Activated naive CD8-positive, alpha-beta T cell treated with anti-CD3 and anti-CD28 coated beads, Interleukin-2, amount 50 U/mL, for 24 hours (primary cell): ENCODE data around the gene NOS1.

Experiments
- ATAC-seq: fragments of 150-1000 bp; cut with Tn5 transposase; one replicate; pipeline ENCODE4 v1.10.0; 2021
- DNase-seq: peaks from one replicate; pipeline ENCODE4 v3.0.0; 2021
- H3K27ac Mint-ChIP-seq: one replicate; pipeline ENCODE4 v1.8.0; 2021; ENCODE audit warnings: mild to moderate bottlenecking, mixed read lengths
- H3K27me3 Mint-ChIP-seq: one replicate; pipeline ENCODE4 v1.8.0; 2021; ENCODE audit warnings: mixed read lengths
- H3K36me3 Mint-ChIP-seq: one replicate; pipeline ENCODE4 v1.8.0; 2021; ENCODE audit warnings: low read depth, mixed read lengths
- H3K4me1 Mint-ChIP-seq: one replicate; pipeline ENCODE4 v1.8.0; 2021; ENCODE audit warnings: mixed read lengths
- H3K4me3 Mint-ChIP-seq: one replicate; pipeline ENCODE4 v1.8.0; 2021; ENCODE audit warnings: mild to moderate bottlenecking, moderate library complexity, mixed read lengths
- H3K9me3 Mint-ChIP-seq: one replicate; pipeline ENCODE4 v1.8.0; 2021; ENCODE audit warnings: mixed read lengths

The NOS1 gene

DNA sequence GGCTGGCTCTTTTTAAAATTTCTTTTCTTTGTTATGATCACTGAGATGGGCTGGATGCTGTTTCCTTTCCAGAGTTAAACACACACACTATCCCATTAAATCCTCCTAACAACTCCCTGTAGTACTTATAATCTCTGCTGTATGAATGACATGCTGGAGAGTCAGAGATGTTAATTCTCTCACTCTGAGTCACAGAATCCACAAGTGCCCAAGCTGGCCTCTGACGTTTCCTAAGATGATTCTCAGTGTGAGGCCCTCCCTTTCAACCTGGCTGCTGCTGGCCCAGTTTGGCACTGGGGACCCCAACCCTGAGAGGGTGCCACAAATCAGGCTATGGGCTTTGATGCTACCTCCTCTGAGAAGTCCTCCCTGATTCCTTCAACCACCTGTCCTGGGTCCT is 5.4 kb downstream of the NOS1 start:
- no peaks in the 10 kb centered on the region for H3K4me1 Mint-ChIP-seq
- H3K27ac Mint-ChIP-seq, result no peak overlapping the region
- H3K9me3 Mint-ChIP-seq, result no peaks in the 10 kb centered on the region
- H3K27me3 Mint-ChIP-seq, result peaks cover 19% of the 10 kb centered on the region
- DNase-seq (no peak), ATAC-seq (no peak)
- no peak overlapping the region for H3K4me3 Mint-ChIP-seq
- no peaks in the 10 kb centered on the region for H3K36me3 Mint-ChIP-seq

DNA sequence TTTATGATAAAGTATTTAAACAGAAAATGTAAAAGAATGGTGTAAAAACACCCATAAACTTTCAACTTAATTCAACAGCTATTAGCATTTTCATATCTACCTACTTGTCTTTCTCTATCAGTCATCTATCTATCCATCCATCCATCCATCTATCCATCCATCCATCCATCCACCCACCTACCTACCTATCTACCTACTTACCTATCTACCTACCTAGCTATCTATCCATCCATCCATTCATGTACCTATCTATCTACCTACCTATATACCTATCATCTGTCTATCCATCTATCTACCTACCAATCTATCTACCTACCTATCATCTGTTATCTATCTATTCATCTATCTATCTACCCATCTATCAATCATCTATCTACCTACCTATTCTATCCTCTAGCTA is 8.5 kb downstream of the NOS1 start:
- Mint-ChIP-seq H3K4me3 (no peak overlapping the region), H3K4me1 (no peaks in the 10 kb centered on the region), H3K36me3 (no peaks in the 10 kb centered on the region)

DNA sequence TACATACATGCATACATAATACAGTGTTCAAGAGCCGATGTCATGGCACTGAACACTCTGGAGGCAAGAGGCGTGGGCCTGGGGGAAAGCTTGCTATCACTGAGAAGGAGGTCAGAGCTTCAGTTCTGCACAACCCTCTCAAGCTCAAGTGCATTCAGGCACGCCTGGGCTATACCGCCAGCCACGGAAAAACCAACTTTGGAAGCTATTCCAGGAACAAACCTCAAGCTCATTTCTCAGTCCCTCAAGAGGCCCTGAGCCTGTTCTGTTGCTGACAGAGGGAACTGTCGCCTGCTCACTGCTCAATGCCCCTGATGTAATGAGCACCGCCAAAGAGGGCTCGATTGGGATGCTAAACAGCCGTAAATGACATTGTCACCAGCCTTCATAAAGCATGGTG is 9.2 kb downstream of the NOS1 start:
- Mint-ChIP-seq H3K27me3 (peaks cover 4% of the 10 kb centered on the region), H3K4me1 (no peaks in the 10 kb centered on the region), H3K9me3 (no peaks in the 10 kb centered on the region), H3K36me3 (no peaks in the 10 kb centered on the region), H3K4me3 (no peak overlapping the region), H3K27ac (no peak overlapping the region)
- no peak for DNase-seq
- ATAC-seq, result no peak

More for the DNA sequence above, 8.5 kb downstream of the NOS1 start:
- ATAC-seq, result no peak
- H3K9me3 Mint-ChIP-seq, result no peaks in the 10 kb centered on the region
- H3K27ac Mint-ChIP-seq, result no peak overlapping the region
- H3K27me3 Mint-ChIP-seq, result peaks cover 8% of the 10 kb centered on the region
- DNase-seq, result no peak

DNA sequence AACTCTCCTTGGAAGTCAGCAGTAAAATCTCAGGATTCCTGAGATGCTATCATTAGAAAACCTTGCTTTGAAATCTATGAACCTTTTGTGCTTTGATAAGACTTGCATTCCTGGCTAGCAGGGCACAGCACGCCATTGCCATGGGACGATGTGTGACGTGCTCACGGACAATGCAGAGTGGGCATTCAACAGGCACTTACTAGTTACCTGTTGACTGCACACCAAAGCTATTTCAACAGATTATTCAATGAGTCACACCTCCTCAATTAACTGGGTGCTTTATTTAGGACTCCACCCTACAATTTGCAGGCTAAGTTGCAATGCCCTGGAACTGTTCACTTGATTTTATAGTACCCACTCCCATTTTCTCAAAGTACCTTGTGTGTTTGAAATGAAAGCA is 11.3 kb downstream of the NOS1 start:
- Mint-ChIP-seq H3K36me3 (no peaks in the 10 kb centered on the region), H3K9me3 (no peaks in the 10 kb centered on the region), H3K27ac (no peak overlapping the region), H3K27me3 (no peaks in the 10 kb centered on the region), H3K4me1 (no peaks in the 10 kb centered on the region), H3K4me3 (no peak overlapping the region)
- ATAC-seq (no peak), DNase-seq (no peak)

DNA sequence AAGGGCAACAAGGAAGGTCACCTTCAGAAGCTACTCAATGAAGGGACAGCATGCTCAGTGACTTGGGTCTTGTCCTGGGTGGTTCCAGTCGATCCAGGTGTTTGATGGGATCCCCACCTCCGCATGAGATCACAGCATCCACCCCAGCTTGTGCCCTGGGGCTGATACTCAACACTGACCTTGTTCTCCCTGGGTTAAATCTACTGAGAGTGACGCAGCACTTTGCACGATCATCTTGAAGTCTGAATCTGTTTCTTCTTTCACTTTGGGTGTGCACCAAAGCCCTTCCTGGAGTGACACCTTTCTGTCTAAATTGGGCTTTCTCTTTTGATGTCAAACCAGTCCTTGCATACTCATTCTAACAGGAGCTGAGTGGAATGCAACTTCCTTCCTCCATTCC is 13.8 kb downstream of the NOS1 start:
- H3K27me3 Mint-ChIP-seq, result peaks cover 2% of the 10 kb centered on the region
- H3K4me3 Mint-ChIP-seq, result no peak overlapping the region
- H3K4me1 Mint-ChIP-seq, result no peaks in the 10 kb centered on the region
- no peaks in the 10 kb centered on the region for H3K36me3 Mint-ChIP-seq
- DNase-seq (no peak), ATAC-seq (no peak)
- H3K27ac Mint-ChIP-seq, result no peak overlapping the region
- H3K9me3 Mint-ChIP-seq, result peaks cover 3% of the 10 kb centered on the region

DNA sequence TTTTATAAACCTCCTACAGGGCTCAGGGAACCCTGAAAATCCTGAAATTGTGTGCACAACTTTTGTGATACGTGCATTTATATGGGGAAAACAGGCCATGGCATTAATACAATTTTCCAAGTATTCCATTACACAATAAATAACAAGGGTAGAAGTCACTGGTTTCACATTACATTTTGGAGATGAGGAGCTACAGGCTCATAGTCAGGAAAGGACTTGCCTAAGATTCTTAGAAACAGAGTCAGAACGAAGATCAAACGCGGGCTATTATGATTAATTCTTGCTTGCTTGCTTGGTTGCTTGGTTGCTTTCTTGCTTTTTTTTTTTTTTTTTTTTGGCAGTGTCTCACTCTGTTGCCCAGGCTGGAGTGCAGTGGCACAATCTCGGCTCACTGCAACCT is 16.7 kb downstream of the NOS1 start:
- H3K4me1 Mint-ChIP-seq, result no peaks in the 10 kb centered on the region
- H3K27me3 Mint-ChIP-seq, result peaks cover 17% of the 10 kb centered on the region
- H3K36me3 Mint-ChIP-seq, result no peaks in the 10 kb centered on the region
- no peak for ATAC-seq
- H3K4me3 Mint-ChIP-seq, result no peak overlapping the region
- no peak overlapping the region for H3K27ac Mint-ChIP-seq
- no peak for DNase-seq
- H3K9me3 Mint-ChIP-seq, result peaks cover 10% of the 10 kb centered on the region

DNA sequence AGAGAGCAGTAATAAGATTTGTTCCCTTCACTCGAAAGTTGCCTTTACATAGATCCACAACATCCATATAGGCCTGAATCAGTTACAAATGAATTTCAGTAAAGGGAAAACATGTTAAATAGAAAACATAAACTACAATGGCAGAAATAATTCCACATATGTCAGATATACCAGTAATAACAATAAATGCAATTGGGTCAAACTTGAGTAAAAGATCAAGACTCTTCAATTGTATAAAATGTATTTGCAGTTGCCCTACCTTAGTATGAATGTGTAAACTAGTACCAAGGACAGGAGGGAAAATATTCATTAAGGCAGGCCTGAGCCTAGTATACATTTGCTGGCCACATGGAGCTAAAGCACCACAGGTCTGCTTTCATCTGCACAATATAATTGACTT is 17.6 kb downstream of the NOS1 start:
- ATAC-seq (no peak), DNase-seq (no peak)
- H3K27ac Mint-ChIP-seq, result no peak overlapping the region
- H3K4me3 Mint-ChIP-seq, result no peak overlapping the region
- peaks cover 17% of the 10 kb centered on the region for H3K27me3 Mint-ChIP-seq
- peaks cover 10% of the 10 kb centered on the region for H3K9me3 Mint-ChIP-seq
- H3K36me3 Mint-ChIP-seq, result no peaks in the 10 kb centered on the region
- H3K4me1 Mint-ChIP-seq, result no peaks in the 10 kb centered on the region

DNA sequence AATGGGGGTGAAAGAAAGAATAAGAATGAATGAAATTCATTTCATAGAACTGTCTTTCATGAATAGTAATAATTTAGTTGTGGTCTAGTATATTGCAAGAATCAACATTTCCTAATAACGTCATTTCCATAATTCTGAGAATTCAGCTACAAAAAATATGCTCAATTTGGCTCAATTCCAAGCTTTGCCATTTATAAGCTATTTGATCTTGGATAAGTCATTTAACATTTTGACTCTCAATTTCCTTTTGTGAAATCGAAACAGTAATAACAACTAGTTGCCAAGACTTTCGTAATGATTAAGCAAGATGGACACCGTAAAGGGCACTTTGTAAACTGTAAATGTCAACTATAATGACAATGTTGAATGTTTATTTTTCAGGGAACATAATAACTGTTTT is 18.1 kb downstream of the NOS1 start:
- Mint-ChIP-seq H3K4me1 (no peaks in the 10 kb centered on the region), H3K36me3 (no peaks in the 10 kb centered on the region), H3K9me3 (peaks cover 10% of the 10 kb centered on the region), H3K27ac (no peak overlapping the region), H3K4me3 (no peak overlapping the region), H3K27me3 (peaks cover 17% of the 10 kb centered on the region)
- ATAC-seq (no peak), DNase-seq (no peak)

DNA sequence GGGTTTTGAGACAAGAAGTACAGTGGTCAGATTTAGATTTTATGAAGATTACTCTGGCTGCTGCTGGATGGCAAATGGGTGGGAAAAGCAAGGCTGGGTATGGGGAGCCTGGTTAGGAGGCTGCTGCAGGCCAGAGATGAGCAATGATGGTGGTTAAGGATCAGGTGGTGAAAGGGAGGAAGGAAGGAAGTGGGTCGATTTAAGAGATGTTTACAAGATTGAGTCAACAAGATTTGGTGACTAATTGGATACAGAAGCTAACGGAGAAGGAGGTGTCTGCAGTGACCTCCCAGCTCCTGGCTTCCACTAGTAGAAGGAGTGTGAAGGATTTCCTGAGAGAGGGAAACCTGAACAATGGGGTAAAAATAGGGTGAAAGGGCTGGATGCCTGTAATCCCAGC is 18.7 kb downstream of the NOS1 start:
- ATAC-seq, result no peak
- Mint-ChIP-seq H3K27me3 (peaks cover 17% of the 10 kb centered on the region), H3K27ac (no peak overlapping the region), H3K36me3 (no peaks in the 10 kb centered on the region), H3K4me1 (no peaks in the 10 kb centered on the region), H3K4me3 (no peak overlapping the region), H3K9me3 (peaks cover 10% of the 10 kb centered on the region)
- DNase-seq, result no peak

DNA sequence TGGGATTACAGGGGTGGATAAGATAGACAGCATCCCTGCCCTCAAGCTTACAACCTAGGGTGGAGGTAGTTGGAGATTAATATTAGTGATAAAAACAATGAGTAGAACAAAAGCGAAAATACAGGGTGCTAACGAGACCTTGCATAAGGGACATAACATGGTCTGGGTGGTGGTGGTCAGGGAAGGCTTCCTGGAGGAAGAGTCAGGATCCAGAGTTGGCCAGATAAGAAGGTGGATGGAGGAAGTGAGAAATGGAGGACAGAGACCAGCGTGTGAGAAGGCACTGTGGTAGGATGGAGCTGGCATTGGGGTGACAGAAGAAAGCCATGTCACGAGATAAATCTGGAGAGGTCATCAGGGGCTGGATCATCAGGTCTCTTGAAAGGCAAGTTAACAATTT is 19.2 kb downstream of the NOS1 start:
- peaks cover 17% of the 10 kb centered on the region for H3K27me3 Mint-ChIP-seq
- peaks cover 10% of the 10 kb centered on the region for H3K9me3 Mint-ChIP-seq
- ATAC-seq, result no peak
- H3K27ac Mint-ChIP-seq, result no peak overlapping the region
- no peak overlapping the region for H3K4me3 Mint-ChIP-seq
- DNase-seq, result no peak
- no peaks in the 10 kb centered on the region for H3K4me1 Mint-ChIP-seq
- no peaks in the 10 kb centered on the region for H3K36me3 Mint-ChIP-seq

DNA sequence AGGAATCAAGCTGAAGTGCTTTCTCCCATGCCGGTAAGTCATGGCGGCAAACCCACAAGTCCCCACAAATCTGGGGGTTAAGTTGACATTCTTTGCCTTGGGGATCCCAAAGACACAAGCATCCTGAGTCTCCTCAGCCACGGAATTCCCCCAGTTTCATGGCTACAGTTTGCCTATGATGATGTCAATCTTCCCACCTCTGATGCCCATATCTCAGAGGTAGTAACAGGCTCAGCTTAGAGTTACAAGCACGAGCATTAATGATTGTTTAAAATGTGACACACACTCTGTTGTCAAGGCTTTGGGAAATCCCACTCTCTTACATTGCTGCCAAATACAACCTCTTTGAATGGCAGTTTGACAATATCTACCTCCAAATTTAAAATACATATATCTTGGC is 22.3 kb downstream of the NOS1 start:
- H3K27me3 Mint-ChIP-seq, result peaks cover 26% of the 10 kb centered on the region
- DNase-seq, result no peak
- no peak for ATAC-seq
- no peaks in the 10 kb centered on the region for H3K36me3 Mint-ChIP-seq
- no peak overlapping the region for H3K4me3 Mint-ChIP-seq
- H3K4me1 Mint-ChIP-seq, result no peaks in the 10 kb centered on the region
- H3K9me3 Mint-ChIP-seq, result peaks cover 10% of the 10 kb centered on the region
- no peak overlapping the region for H3K27ac Mint-ChIP-seq

DNA sequence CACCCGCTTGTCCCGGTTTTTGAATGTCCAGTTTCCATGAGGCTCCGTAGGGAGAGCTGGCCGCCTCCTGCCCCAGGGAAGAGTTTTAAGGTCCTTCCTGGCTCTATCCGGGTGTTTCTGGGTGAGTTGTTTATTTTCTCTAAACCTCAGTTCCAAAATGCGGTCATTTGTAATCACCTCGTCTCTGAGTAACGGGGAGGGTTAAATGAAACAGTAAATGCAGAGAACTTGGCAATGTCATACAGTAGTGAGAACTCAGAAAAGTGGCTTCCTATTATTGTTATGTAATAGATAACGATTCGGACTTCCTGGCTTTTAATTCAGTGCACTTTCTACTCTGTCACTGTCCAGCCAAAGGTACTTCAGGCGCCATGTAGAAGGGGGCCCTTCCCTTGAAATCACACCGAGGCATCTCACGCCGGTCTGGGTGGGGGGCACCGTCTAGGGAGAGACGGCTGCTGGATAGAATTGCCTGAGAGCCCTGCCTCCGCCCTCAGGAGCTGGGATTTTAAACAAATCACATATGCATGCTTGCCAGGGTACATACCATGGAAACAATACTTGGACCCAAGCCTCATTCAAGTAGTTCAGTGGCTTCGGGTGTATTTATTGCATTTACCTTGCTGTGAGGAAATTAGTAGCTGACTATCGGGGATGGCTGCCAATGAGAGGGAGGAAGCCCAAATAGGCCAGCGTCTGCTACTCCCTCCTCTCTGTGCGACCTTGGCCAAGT is 26.4 kb downstream of the NOS1 start:
- Mint-ChIP-seq H3K4me3 (no peak overlapping the region), H3K4me1 (no peaks in the 10 kb centered on the region), H3K9me3 (no peaks in the 10 kb centered on the region), H3K27ac (no peak overlapping the region), H3K36me3 (no peaks in the 10 kb centered on the region), H3K27me3 (peaks cover 21% of the 10 kb centered on the region)
- ATAC-seq (no peak), DNase-seq (no peak)

DNA sequence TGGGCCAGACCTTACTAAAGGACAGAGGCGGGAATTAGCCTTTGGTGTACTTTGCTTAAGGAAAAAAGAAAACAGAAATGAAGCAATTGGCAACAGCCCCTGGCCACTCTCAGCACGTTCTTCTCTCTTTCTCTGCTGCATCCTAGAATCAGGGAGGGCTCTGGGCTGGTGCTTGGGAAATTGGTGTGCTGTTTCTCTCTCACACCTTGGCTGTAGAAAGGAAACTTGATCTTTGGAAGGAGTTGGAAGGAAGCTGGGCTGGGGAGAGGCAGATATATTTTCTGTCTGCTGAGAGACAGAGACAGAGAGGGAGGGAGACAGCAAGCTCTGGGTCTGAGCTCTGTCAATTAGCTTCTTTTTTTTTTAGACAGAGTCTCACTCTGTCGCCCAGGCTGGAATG is 27.4 kb downstream of the NOS1 start:
- no peak overlapping the region for H3K27ac Mint-ChIP-seq
- H3K36me3 Mint-ChIP-seq, result no peaks in the 10 kb centered on the region
- no peak overlapping the region for H3K4me3 Mint-ChIP-seq
- peaks cover 20% of the 10 kb centered on the region for H3K27me3 Mint-ChIP-seq
- no peak for DNase-seq
- no peaks in the 10 kb centered on the region for H3K4me1 Mint-ChIP-seq
- H3K9me3 Mint-ChIP-seq, result no peaks in the 10 kb centered on the region
- ATAC-seq, result no peak

DNA sequence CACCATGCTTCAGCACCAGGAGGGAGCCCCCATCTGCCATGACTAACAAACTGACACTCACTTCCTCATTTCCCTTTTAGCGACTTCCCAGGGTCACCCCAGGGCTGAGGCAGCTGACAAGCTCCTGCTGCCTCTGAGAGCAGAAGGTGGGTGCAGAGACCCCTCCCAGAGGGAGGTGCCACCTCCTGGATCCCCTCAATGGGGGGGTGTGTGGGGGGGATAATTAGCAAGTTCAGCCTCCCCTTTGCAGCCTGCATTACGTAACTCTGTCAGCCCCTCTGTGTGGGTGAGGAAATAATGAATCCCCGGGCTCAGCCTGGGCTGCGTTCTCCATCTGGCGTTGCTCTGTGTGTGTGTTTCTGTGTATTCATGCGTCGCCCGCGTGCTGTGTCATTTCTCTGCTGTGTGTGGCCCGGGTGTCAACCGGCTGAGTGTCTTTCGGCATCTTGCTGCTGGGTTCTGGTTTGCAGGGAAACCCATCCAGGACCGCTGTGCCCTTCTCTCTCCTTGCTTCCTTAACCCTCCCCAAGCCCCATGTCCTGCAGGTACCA is 28.0 kb downstream of the NOS1 start:
- Mint-ChIP-seq H3K9me3 (no peaks in the 10 kb centered on the region), H3K27me3 (peaks cover 24% of the 10 kb centered on the region), H3K4me3 (no peak overlapping the region), H3K36me3 (no peaks in the 10 kb centered on the region), H3K4me1 (no peaks in the 10 kb centered on the region), H3K27ac (no peak overlapping the region)
- no peak for ATAC-seq
- DNase-seq, result no peak

DNA sequence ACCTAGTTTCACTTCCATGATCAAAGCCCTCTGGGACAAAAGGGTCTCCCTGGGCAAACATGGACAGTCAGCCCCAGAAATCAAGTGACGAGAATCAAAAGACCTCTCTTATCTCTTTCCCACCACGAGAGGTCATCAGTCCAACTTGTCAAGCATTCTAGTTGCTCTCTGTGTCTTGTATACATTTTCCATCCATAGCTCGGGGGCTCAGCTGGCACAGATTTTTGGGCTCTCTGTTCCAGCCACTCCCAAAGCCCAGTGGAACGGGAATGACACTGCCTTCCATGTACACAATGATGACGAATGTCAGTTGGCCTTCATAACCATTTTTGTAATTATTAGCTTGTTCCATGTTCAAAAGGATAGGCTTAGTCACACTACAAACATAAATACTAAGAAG is 29.7 kb downstream of the NOS1 start:
- no peak for ATAC-seq
- Mint-ChIP-seq H3K27ac (no peak overlapping the region), H3K4me1 (no peaks in the 10 kb centered on the region), H3K9me3 (no peaks in the 10 kb centered on the region), H3K36me3 (no peaks in the 10 kb centered on the region), H3K4me3 (no peak overlapping the region), H3K27me3 (peaks cover 25% of the 10 kb centered on the region)
- no peak for DNase-seq
